GM23248 (cell line): ENCODE data around the gene ZNF384.

Source experiments
- EZH2 ChIP-seq: fragments of 200-600 bp; sonication (generic); IDR thresholded peaks from 2 replicates; pipeline ENCODE4 v1.6.1; 2018; ENCODE audit warnings: antibody characterized with exemption, mild to moderate bottlenecking; ENCODE audit not compliant: insufficient read depth, poor library complexity, severe bottlenecking
- EZH2phosphoT487 ChIP-seq: fragments of 200-600 bp; sonication (generic); IDR thresholded peaks from 2 replicates; pipeline ENCODE4 v1.6.1; 2018; ENCODE audit warnings: antibody characterized with exemption, moderate library complexity, mild to moderate bottlenecking, low read depth; ENCODE audit not compliant: insufficient read depth

DNA sequence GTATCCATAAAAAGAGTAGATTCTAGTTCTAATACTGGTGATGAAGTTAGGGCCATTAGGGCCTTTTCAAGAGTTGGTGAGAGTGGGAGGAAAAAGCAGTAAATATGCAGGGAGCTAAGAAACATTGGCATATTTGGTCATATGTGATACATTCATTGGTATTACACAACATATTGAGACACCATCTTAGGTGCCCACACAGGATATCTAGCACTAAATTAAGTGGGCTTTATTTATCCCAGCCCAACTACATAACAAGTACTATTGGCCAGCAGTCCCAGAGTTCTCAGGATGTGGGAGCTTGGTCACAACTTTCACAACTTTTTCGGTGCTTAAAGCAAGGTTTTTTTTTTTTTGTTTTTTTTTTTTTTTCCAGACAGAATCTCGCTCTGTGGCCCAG lies 24.3 kb downstream of the ZNF384 start:
- TF ChIP-seq EZH2 (no peak), EZH2phosphoT487 (no peak)
